ENCODE measurements around the gene BAG5.

DNA sequence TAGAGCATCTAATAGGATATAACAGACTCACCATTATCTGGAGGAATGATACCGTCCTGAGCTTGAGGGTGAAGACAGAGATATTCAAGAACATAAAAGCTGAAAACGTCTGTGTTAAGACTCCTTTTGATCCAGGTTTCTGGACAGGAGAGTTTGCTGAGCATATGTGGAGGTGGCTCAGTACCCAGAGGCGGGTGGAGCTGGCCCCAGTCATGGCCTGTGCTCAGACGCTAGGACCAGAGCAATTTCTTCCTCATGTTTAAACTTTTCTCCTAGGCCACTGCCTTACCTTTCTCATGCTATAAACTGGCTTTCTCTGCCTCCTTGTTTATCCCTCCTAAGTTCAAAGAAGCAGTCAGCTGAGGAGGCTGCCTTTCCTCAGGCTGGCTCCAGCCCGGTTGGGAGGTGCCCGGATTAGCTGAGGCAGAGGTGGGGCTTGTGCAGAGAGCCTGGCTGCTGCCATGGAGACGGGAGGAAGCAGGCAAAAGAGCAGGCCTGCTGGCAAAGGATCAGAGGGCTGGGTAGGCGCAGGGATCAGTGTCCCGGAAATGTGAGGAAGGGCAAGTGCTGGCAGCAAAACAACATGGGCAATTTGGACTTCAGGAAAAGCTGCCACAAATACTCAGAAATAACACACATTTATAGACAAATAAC is 14.0 kb upstream of the BAG5 start:
- TF ChIP-seq JUN (IDR thresholded peaks at IDR 0.05; ENCODE audit: low read depth, low read length) (no peak), EZH2 (IDR thresholded peaks at IDR 0.05; ENCODE audit: low read depth, low read length, severe bottlenecking) (no peak), POLR2A (IDR thresholded peaks at IDR 0.05; ENCODE audit: control extremely low read depth in 1 of 2, low read depth in 2 of 2, low read length in 2 of 2) (no peak), SUZ12 (IDR thresholded peaks at IDR 0.05; ENCODE audit: low read length) (no peak), CBX5 (IDR thresholded peaks at IDR 0.05; ENCODE audit: low read depth, low read length) (no peak), TCF12 (IDR thresholded peaks at IDR 0.05; ENCODE audit: low read depth, low read length) (no peak), FOSL1 (IDR thresholded peaks at IDR 0.05; ENCODE audit: insufficient read depth, low read depth, low read length) (no peak)
- TF ChIP-seq, protein P1, sequence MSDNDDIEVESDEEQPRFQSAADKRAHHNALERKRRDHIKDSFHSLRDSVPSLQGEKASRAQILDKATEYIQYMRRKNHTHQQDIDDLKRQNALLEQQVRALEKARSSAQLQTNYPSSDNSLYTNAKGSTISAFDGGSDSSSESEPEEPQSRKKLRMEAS (IDR thresholded peaks at IDR 0.05) = no peak
- TF ChIP-seq, protein P2, sequence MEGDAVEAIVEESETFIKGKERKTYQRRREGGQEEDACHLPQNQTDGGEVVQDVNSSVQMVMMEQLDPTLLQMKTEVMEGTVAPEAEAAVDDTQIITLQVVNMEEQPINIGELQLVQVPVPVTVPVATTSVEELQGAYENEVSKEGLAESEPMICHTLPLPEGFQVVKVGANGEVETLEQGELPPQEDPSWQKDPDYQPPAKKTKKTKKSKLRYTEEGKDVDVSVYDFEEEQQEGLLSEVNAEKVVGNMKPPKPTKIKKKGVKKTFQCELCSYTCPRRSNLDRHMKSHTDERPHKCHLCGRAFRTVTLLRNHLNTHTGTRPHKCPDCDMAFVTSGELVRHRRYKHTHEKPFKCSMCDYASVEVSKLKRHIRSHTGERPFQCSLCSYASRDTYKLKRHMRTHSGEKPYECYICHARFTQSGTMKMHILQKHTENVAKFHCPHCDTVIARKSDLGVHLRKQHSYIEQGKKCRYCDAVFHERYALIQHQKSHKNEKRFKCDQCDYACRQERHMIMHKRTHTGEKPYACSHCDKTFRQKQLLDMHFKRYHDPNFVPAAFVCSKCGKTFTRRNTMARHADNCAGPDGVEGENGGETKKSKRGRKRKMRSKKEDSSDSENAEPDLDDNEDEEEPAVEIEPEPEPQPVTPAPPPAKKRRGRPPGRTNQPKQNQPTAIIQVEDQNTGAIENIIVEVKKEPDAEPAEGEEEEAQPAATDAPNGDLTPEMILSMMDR (IDR thresholded peaks at IDR 0.05; ENCODE audit: control extremely low read depth in 1 of 3, insufficient read depth in 1 of 3, low read depth in 1 of 3, low read length in 3 of 3) = no peak

All from H1 (cell line).